C4-2B (cell line): Measurements from ENCODE around the gene ACOXL.

Source experiments
- ZFX ChIP-seq: fragments of 450-650 bp; IDR thresholded peaks from 2 replicates; pipeline ENCODE4 v1.6.1; 2017
- TF ChIP-seq, protein P1 (sequence below): fragments of 450-650 bp; conservative IDR thresholded peaks from 2 replicates; pipeline ENCODE4 v1.5.1; 2017; ENCODE audit warnings: mild to moderate bottlenecking

GRCh38 chr2:110796716-110797301 is 64.4 kb downstream of the ACOXL start:
- TF ChIP-seq, protein P1, sequence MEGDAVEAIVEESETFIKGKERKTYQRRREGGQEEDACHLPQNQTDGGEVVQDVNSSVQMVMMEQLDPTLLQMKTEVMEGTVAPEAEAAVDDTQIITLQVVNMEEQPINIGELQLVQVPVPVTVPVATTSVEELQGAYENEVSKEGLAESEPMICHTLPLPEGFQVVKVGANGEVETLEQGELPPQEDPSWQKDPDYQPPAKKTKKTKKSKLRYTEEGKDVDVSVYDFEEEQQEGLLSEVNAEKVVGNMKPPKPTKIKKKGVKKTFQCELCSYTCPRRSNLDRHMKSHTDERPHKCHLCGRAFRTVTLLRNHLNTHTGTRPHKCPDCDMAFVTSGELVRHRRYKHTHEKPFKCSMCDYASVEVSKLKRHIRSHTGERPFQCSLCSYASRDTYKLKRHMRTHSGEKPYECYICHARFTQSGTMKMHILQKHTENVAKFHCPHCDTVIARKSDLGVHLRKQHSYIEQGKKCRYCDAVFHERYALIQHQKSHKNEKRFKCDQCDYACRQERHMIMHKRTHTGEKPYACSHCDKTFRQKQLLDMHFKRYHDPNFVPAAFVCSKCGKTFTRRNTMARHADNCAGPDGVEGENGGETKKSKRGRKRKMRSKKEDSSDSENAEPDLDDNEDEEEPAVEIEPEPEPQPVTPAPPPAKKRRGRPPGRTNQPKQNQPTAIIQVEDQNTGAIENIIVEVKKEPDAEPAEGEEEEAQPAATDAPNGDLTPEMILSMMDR: no peak; the same call in 1 of the 2 replicates
- TF ChIP-seq ZFX: no peak
